NT2/D1 (cell line): ENCODE measurements around the gene ALDH1A1.

Experiments used
- DNase-seq: peaks from one replicate; pipeline ENCODE4 v3.0.0-alpha.2; 2011; ENCODE audit warnings: low read depth, low spot score
- H3K27me3 ChIP-seq: 2 replicates; pipeline ENCODE4 v1.6.0; 2011; ENCODE audit warnings: mild to moderate bottlenecking; ENCODE audit not compliant: insufficient read length, insufficient read depth
- H3K36me3 ChIP-seq: 2 replicates; pipeline ENCODE4 v1.6.1; 2011; ENCODE audit warnings: mild to moderate bottlenecking, low read length, mixed read lengths; ENCODE audit not compliant: insufficient read depth, insufficient read length
- H3K4me1 ChIP-seq: 2 replicates; pipeline ENCODE4 v1.5.1; 2011; ENCODE audit not compliant: insufficient read depth, insufficient read length
- H3K4me3 ChIP-seq: 2 replicates; pipeline ENCODE4 v1.5.1; 2011; ENCODE audit warnings: low read depth; ENCODE audit not compliant: insufficient read length
- H3K9ac ChIP-seq: 2 replicates; pipeline ENCODE4 v1.6.0; 2011; ENCODE audit warnings: low read depth; ENCODE audit not compliant: insufficient read length
- H3K9me3 ChIP-seq: 2 replicates; pipeline ENCODE4 v1.5.1; 2011; ENCODE audit warnings: mild to moderate bottlenecking, low read length; ENCODE audit not compliant: insufficient read depth
- SUZ12 ChIP-seq: IDR thresholded peaks from 2 replicates; pipeline ENCODE4 v1.6.1; 2011; ENCODE audit not compliant: insufficient read length, insufficient read depth; ENCODE audit errors: extremely low read depth
- YY1 ChIP-seq: IDR thresholded peaks from 2 replicates; pipeline ENCODE4 v1.6.1; 2011; ENCODE audit not compliant: insufficient read length, insufficient read depth
- ZNF274 ChIP-seq: IDR thresholded peaks from 2 replicates; pipeline ENCODE4 v1.6.1; 2011; ENCODE audit warnings: mild to moderate bottlenecking, low read depth, low read length

Gene ALDH1A1

DNA sequence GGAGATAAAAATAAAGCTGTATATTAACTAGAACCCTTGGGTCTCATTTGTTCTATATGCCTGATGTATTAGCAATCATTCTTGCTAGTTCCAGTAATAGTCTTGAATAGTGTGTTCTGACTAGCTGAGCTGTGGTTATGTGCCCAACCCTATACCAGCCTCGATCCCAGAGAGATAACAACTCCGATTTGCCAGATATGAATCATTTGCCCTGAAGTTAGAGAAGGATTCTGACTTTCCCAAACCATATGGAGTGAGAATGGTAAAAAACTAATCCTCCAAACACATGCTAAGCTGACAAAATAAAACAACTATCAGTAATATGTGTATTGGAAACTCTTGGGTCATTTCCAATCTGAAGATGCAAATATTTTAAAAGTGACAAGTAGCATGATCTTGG is 64.8 kb downstream of the ALDH1A1 start:
- H3K9ac ChIP-seq = no peak overlapping the region
- H3K4me1 ChIP-seq = no peaks in the 10 kb centered on the region
- H3K4me3 ChIP-seq = no peak overlapping the region
- TF ChIP-seq YY1 (no peak), ZNF274 (no peak), SUZ12 (no peak)
- H3K9me3 ChIP-seq = peaks cover 7% of the 10 kb centered on the region; the same call in 1 of the 2 replicates
- DNase-seq = no peak
- H3K36me3 ChIP-seq = no peaks in the 10 kb centered on the region
- no peaks in the 10 kb centered on the region for H3K27me3 ChIP-seq

DNA sequence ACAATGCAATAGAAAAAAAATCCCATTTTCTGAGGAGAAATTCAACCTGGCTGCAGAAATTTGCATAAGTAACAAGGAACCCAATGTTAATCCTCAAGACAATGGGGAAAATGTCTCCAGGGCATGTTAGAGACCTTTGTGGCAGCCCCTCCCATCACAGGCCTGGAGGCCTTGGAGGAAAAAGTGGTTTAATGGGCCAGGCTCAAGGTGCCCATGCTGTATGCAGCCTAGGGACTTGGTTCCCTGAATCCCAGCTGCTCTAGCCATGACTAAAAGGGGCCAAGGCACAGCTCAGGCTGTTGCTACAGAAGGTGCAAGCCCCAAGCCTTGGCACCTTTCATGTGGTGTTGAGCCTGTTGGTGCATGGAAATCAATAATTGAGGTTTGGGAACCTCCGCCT is 66.5 kb downstream of the ALDH1A1 start:
- Histone ChIP-seq H3K4me1 (no peaks in the 10 kb centered on the region), H3K36me3 (no peaks in the 10 kb centered on the region), H3K9ac (no peak overlapping the region), H3K9me3 (peaks cover 7% of the 10 kb centered on the region; the same call in 1 of the 2 replicates), H3K4me3 (no peak overlapping the region), H3K27me3 (no peaks in the 10 kb centered on the region)
- no peak for TF ChIP-seq SUZ12
- TF ChIP-seq YY1 = no peak
- TF ChIP-seq ZNF274 = no peak
- DNase-seq = no peak

DNA sequence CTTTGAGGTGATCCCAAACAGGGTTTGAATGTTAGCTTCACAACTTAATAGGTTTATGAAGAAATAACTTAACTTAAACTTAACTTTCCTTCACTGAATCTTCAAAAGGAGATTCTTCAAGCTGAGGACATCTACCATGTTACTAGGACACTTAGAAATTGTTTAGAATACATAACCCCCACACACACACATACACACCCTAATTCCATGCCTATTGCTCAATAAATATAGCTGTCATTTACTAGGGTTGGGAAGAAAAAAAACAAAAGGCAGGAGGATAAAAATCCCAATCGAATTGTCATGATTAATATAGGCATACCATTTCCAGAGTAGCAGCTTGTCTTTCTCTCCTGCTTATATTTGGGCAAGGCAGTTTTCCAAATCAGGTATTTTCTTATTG is 68.3 kb downstream of the ALDH1A1 start:
- TF ChIP-seq ZNF274 (no peak), SUZ12 (no peak), YY1 (no peak)
- Histone ChIP-seq H3K9ac (no peak overlapping the region), H3K9me3 (peaks cover 7% of the 10 kb centered on the region; the same call in 1 of the 2 replicates), H3K36me3 (no peaks in the 10 kb centered on the region), H3K4me3 (no peak overlapping the region), H3K27me3 (no peaks in the 10 kb centered on the region), H3K4me1 (no peaks in the 10 kb centered on the region)
- no peak for DNase-seq

DNA sequence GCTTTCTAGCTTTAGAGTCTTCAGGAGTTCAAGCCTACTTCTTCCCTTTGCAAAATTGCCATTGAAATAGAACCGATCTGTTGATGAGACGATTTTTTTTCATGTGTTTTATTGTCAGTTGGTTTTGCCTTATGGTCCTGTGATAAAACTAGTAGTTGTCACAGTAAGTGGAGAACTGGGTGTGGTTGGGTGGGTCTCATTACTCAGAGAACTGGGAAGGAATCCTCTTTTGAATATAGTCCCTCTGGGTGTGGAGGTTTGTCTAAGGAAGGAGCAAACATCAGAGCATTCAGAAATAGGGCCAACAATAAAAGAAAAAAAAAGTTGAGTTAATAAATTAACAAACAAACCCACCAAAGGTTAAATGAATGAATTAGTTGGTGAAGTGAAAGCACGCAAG is 69.0 kb downstream of the ALDH1A1 start:
- TF ChIP-seq SUZ12 (no peak), ZNF274 (no peak), YY1 (no peak)
- no peaks in the 10 kb centered on the region for H3K27me3 ChIP-seq
- H3K9me3 ChIP-seq = peaks cover 7% of the 10 kb centered on the region; the same call in 1 of the 2 replicates
- H3K4me3 ChIP-seq = no peak overlapping the region
- H3K36me3 ChIP-seq = no peaks in the 10 kb centered on the region
- no peak for DNase-seq
- no peaks in the 10 kb centered on the region for H3K4me1 ChIP-seq
- H3K9ac ChIP-seq = no peak overlapping the region

DNA sequence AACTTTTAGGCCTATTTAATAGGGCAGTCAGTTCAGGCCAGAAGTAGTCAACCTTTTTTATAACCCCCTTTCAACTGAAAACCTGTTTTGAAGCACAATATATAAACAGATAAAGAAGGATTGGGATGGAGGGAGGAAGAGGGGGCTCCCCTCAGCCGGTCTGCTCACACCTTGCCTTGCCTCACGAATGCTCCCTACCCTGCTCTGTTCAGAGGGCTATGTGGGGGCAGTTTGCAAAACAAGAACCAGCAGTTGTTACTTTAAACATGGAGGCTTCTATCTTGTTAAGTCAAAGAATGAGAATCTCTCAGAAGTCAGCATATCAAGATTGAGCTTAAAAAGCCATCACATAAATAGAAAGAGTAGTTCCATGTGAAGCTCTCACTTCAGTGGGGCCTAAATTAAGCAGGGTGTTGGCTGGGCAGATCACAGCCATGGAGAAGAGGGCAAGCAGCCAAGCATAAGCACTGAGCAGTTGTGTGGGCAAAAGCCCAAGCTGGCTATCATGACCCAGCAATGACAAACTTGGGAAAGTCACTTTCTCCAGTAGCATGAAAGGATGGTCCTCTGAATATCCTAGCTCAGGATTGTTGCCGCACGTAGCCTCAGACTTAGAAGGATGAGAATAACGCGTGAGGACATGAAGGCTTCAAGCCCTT is 70.6 kb downstream of the ALDH1A1 start:
- Histone ChIP-seq H3K36me3 (no peaks in the 10 kb centered on the region), H3K27me3 (no peaks in the 10 kb centered on the region), H3K4me3 (no peak overlapping the region), H3K9me3 (peaks cover 7% of the 10 kb centered on the region; the same call in 1 of the 2 replicates), H3K4me1 (no peaks in the 10 kb centered on the region), H3K9ac (no peak overlapping the region)
- TF ChIP-seq ZNF274 = no peak
- TF ChIP-seq YY1 = no peak
- no peak for TF ChIP-seq SUZ12
- DNase-seq = no peak

DNA sequence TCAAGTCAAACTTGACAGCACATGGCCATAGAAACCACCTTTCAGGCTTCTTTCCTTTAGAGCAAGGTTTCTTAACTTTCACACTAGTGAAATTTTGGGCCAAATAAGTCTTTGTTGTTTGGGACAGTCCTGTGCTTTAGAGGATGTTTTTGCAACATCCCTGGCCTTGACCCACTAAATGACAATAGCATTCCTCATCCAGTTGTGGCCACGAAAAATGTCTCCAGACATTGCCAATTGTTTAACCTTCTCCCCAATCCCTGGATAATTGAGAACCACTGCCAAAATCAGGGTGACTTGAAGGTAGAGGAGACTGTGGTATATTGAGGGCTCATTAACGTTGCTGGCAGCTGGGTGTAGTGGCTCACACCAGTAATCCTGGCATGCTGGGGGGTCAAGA is 72.0 kb downstream of the ALDH1A1 start:
- TF ChIP-seq YY1 = no peak
- TF ChIP-seq ZNF274 = no peak
- no peak for TF ChIP-seq SUZ12
- no peak for DNase-seq
- Histone ChIP-seq H3K9ac (no peak overlapping the region), H3K4me1 (no peaks in the 10 kb centered on the region), H3K4me3 (no peak overlapping the region), H3K27me3 (no peaks in the 10 kb centered on the region), H3K9me3 (no peaks in the 10 kb centered on the region), H3K36me3 (no peaks in the 10 kb centered on the region)

DNA sequence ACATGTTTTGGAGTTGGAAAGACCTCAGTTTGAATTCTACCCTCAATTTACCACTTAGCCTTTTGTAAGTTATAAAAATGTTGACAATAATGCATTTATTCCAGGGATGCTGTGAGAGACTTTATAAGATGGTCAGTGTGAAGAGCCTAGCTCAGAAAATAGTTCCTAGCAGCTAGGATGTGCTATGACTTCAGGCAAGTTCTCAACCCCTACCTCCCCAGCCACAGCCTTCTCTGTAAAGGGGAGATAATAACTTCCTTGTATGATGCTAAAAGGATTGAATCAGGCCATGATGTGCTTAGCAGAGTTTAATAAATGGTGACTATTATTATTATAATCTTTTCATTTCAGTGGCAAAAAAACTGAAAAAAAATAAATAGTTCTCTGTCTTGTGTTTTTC is 77.6 kb downstream of the ALDH1A1 start:
- Histone ChIP-seq H3K36me3 (no peaks in the 10 kb centered on the region), H3K9ac (no peak overlapping the region), H3K4me1 (no peaks in the 10 kb centered on the region), H3K27me3 (no peaks in the 10 kb centered on the region), H3K4me3 (no peak overlapping the region), H3K9me3 (no peaks in the 10 kb centered on the region)
- TF ChIP-seq SUZ12 = no peak
- TF ChIP-seq ZNF274 = no peak
- no peak for TF ChIP-seq YY1
- no peak for DNase-seq

DNA sequence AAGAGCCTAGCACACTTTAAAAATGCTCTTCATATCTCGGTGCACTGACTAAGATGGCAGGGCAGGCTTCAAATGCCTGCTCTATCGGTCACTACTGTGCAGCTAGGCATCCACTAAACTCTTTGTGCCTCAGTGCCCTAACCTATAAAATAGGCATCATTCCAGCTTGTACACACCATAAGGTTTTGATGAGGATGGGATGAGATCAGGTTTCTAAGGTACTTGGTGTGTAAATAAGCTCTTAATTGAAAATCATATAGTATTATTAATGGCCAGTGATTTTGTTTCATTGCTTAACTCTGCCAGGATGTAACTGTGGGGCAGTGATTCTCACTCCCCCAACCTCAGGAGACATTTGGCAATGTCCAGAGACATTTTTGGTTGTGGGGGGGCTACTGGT is 78.5 kb downstream of the ALDH1A1 start:
- Histone ChIP-seq H3K27me3 (no peaks in the 10 kb centered on the region), H3K36me3 (no peaks in the 10 kb centered on the region), H3K4me3 (no peak overlapping the region), H3K4me1 (no peaks in the 10 kb centered on the region), H3K9me3 (no peaks in the 10 kb centered on the region), H3K9ac (no peak overlapping the region)
- no peak for DNase-seq
- TF ChIP-seq ZNF274 = no peak
- TF ChIP-seq SUZ12 = no peak
- TF ChIP-seq YY1 = no peak
